A549 (cell line): ENCODE data around the gene ADGRD1. TPM values are rescaled to one million over a fixed set of nuclear protein-coding genes. Genes with fewer than 3 reads are reported as not detected.

ENCODE experiments used
- ATAC-seq, 2 experiments: fragments of 200-7000 bp in 1 of 2; fragments of >200 bp in 1 of 2; cut with Nextera tagmentation in 1 of 2; cut with Tn5 transposase in 1 of 2; 3 replicates each; pipeline versions ENCODE4 v1.8.0 to v1.9.1; 2018 to 2020; ENCODE audit warnings: mild to moderate bottlenecking in 1 of 2, moderate library complexity in 1 of 2
- CTCF ChIA-PET: fragments of 300-600 bp; sonication (Branson Sonifier 250); formaldehyde crosslinking; extraction: SDS; loops from one replicate; lab custom pipeline; 2021; ENCODE audit warnings: antibody characterized with exemption, inconsistent platforms; lab: Yijun Ruan, JAX
- POLR2A ChIA-PET: fragments of 350-600 bp; formaldehyde crosslinking; extraction: SDS; loops from one replicate; lab custom pipeline; 2021; ENCODE audit warnings: antibody characterized with exemption, inconsistent platforms; lab: Yijun Ruan, JAX
- DNase-seq, 2 experiments: peaks; one replicate each; pipeline versions ENCODE4 v3.0.0 to v3.0.0-alpha.2; 2011 to 2016; ENCODE audit warnings: low read depth in 1 of 2, low spot score in 1 of 2
- FAIRE-seq: peaks from 2 replicates; lab custom pipeline; 2011; peaks lifted over from hg19 to GRCh38; lab: Jason Lieb, UNC
- H3K27ac ChIP-seq, 2 experiments: fragments of >200 bp; sonication (Bioruptor Twin); formaldehyde crosslinking; 3 replicates each; pipeline ENCODE4 v1.5.1; 2016 to 2017
- H3K4me1 ChIP-seq: fragments of >200 bp; sonication (Bioruptor Twin); formaldehyde crosslinking; 3 replicates; pipeline ENCODE4 v1.6.1; 2016
- H3K4me2 ChIP-seq: fragments of >200 bp; sonication (Bioruptor Twin); formaldehyde crosslinking; 3 replicates; pipeline ENCODE4 v1.6.1; 2016
- H3K4me3 ChIP-seq: fragments of >200 bp; sonication (Bioruptor Twin); formaldehyde crosslinking; 3 replicates; pipeline ENCODE4 v1.5.1; 2016
- H3K9me3 ChIP-seq: fragments of >200 bp; sonication (Bioruptor Twin); formaldehyde crosslinking; 3 replicates; pipeline ENCODE4 v1.6.1; 2016
- CBX2 ChIP-seq: fragments of 200-600 bp; sonication (generic); IDR thresholded peaks from 2 replicates; pipeline ENCODE4 v1.6.1; 2016; ENCODE audit warnings: low read depth, mild to moderate bottlenecking, borderline replicate concordance
- CEBPB ChIP-seq, 2 experiments: fragments of >200 bp in 1 of 2; sonication (Bioruptor Twin) in 1 of 2; formaldehyde crosslinking in 1 of 2; IDR thresholded peaks; 2 replicates each; pipeline ENCODE4 v1.6.1; 2012 to 2016
- CHD4 ChIP-seq: fragments of 200-600 bp; sonication (generic); IDR thresholded peaks from 2 replicates; pipeline ENCODE4 v1.6.1; 2016; ENCODE audit warnings: antibody characterized with exemption, mild to moderate bottlenecking, borderline replicate concordance
- EP300 ChIP-seq, 2 experiments: fragments of >200 bp; sonication (Bioruptor Twin); formaldehyde crosslinking; IDR thresholded peaks; 2 replicates in 1 of 2; 3 replicates in 1 of 2; pipeline ENCODE4 v1.6.1; 2016 to 2017
- HOXB13 ChIP-seq: fragments of 250-450 bp; sonication (Bioruptor Pico); IDR thresholded peaks from 2 replicates; pipeline ENCODE4 v1.5.0; 2020; ENCODE audit warnings: low read depth, mild to moderate bottlenecking, moderate library complexity
- HOXB5 ChIP-seq: fragments of 250-450 bp; sonication (Bioruptor Pico); IDR thresholded peaks from 2 replicates; pipeline ENCODE4 v1.5.0; 2020; ENCODE audit warnings: mild to moderate bottlenecking, moderate library complexity
- JUN ChIP-seq, 2 experiments: fragments of >200 bp; sonication (Bioruptor Twin); formaldehyde crosslinking; IDR thresholded peaks; 2 replicates in 1 of 2; 3 replicates in 1 of 2; pipeline ENCODE4 v1.6.1; 2016 to 2017
- MAFK ChIP-seq: fragments of 450-650 bp; IDR thresholded peaks from 2 replicates; pipeline ENCODE4 v1.6.1; 2014; ENCODE audit not compliant: partially characterized antibody
- MAX ChIP-seq: IDR thresholded peaks from 2 replicates; pipeline ENCODE4 v1.6.1; 2012
- MYC ChIP-seq: IDR thresholded peaks from 2 replicates; pipeline ENCODE4 v1.6.1; 2012; ENCODE audit warnings: mild to moderate bottlenecking, inconsistent platforms, low read length, improper control_type of control experiment, borderline replicate concordance
- PHF8 ChIP-seq: fragments of 200-600 bp; sonication (generic); IDR thresholded peaks from 2 replicates; pipeline ENCODE4 v1.6.1; 2016; ENCODE audit warnings: low read depth, mild to moderate bottlenecking, antibody characterized with exemption, moderate library complexity, borderline replicate concordance
- RFX5 ChIP-seq: fragments of 450-650 bp; IDR thresholded peaks from 2 replicates; pipeline ENCODE4 v1.7.1; 2014; ENCODE audit warnings: antibody characterized with exemption, mild to moderate bottlenecking, moderate library complexity
- ZFP36 ChIP-seq: fragments of 450-650 bp; IDR thresholded peaks from 2 replicates; pipeline ENCODE4 v1.6.1; 2014; ENCODE audit warnings: borderline replicate concordance; ENCODE audit not compliant: partially characterized antibody
- ZNF302 ChIP-seq: fragments of 250-450 bp; sonication (Bioruptor Pico); IDR thresholded peaks from 2 replicates; pipeline ENCODE4 v1.9.0; 2021; ENCODE audit warnings: inconsistent platforms, mild to moderate bottlenecking, moderate library complexity
- whole genome bisulfite sequencing: methylation state at CpG from one replicate; pipeline ENCODE4 v1.1.6; 2017; ENCODE audit errors: missing lambda C conversion rate; 5-methylcytosine and 5-hydroxymethylcytosine counted together
- polyA plus RNA-seq, 4 experiments: library from polyadenylated mRNA; depleted of rRNA in 3 of 4; stranded (reverse); fragments of >200 nt; fragmentation: RNase III in 1 of 4; extraction: RNeasy Plus Mini Kit Qiagen cat#74134 plus additional on column Dnase treatment in 1 of 4; gene quantifications; 2 replicates in 3 of 4; 3 replicates in 1 of 4; pipeline ENCODE4 v1.2.3, GENCODE V29; 2011 to 2017
- TF ChIP-seq, protein P1 (sequence below): IDR thresholded peaks from 2 replicates; pipeline ENCODE4 v1.6.1; 2012; ENCODE audit warnings: low read depth, borderline replicate concordance
- TF ChIP-seq, protein P2 (sequence below): fragments of 150-350 bp; IDR thresholded peaks from 2 replicates; pipeline ENCODE4 v1.6.1; 2014; ENCODE audit warnings: low read depth, mild to moderate bottlenecking, low read length
- TF ChIP-seq, protein P3 (sequence below): fragments of >200 bp; sonication (Bioruptor Twin); formaldehyde crosslinking; IDR thresholded peaks from 2 replicates; pipeline ENCODE4 v1.6.1; 2016

ADGRD1 gene
- polyA plus RNA-seq, 2 of the 4 experiments (the other 2 are of a cell fraction), result 0.36 to 1.5 TPM

GRCh38 chr12:131041216-131041967, 87.7 kb downstream of the ADGRD1 start:
- no peak overlapping the region for H3K4me2 ChIP-seq
- TF ChIP-seq RFX5, result no peak
- CTCF ChIA-PET, result interaction anchor here (1.4 kb wide), 2 partner anchors 22 to 63 kb away, joined by 3 to 4 read pairs; no protein-coding TSS in a partner anchor
- H3K27ac ChIP-seq, result no peak overlapping the region
- 48% methylated on average over 20 of the region's 20 CpGs for WGBS
- DNase-seq (no peak), ATAC-seq (0 out of 6 replicates have a peak, but pooled peaks of 1 of the 2 experiments have one; percentile 17), FAIRE-seq (no peak)
- no peaks in the 10 kb centered on the region for H3K4me1 ChIP-seq
- POLR2A ChIA-PET, result no interaction called here
- no peak overlapping the region for H3K4me3 ChIP-seq
- no peaks in the 10 kb centered on the region for H3K9me3 ChIP-seq

DNA sequence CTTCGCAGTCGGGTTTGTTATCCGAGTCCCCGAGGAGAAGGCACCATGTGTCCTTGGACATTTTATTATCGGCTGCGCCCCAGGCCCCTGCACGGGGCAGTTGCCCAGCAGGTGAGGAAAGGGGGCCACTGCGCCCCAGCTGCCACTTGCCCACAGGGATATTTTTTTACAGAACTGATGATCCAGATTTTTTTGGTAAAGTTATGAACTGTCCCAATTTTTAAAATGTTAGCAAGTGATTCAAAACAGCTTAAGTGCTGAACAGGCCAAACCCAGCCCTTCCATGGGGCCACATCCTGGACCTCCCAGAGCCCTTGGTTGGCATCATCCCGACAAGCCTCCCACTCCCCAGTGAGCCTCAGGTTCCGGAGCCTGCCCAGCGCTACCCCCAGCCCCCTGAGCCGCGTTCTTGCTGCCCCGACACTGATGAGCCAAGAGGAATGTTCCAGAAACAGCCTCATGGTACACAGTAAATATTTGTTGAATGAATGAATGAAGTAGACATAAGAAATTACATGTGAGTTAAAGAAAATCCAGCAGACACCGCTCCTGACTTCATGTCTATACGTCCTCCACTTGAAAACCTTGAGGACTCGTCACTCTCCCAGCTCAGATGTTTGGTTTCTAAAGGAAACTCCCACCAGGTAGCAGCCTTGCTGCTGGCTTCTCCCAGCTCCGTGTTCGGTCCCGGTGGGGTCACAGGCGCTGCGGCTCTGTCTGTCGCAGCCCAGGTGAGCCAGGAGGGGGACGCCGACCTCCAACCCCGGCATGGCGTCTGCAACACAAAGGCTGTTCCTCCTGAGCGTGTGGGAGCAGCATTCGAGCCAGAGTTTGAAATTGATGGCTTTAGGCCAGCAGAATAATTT, 88.5 kb downstream of the ADGRD1 start:
- no peak for TF ChIP-seq MAX
- no peak for TF ChIP-seq HOXB13
- TF ChIP-seq HOXB5 (CRISPR knock-in tag), result no peak
- no peak for TF ChIP-seq PHF8
- TF ChIP-seq MAFK, result no peak
- no peak for TF ChIP-seq ZFP36
- no peak for TF ChIP-seq CHD4
- TF ChIP-seq EP300 (IDR thresholded peaks at IDR 0.05), result no peak
- TF ChIP-seq, protein P1, sequence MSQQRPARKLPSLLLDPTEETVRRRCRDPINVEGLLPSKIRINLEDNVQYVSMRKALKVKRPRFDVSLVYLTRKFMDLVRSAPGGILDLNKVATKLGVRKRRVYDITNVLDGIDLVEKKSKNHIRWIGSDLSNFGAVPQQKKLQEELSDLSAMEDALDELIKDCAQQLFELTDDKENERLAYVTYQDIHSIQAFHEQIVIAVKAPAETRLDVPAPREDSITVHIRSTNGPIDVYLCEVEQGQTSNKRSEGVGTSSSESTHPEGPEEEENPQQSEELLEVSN, result no peak
- TF ChIP-seq, protein P2, sequence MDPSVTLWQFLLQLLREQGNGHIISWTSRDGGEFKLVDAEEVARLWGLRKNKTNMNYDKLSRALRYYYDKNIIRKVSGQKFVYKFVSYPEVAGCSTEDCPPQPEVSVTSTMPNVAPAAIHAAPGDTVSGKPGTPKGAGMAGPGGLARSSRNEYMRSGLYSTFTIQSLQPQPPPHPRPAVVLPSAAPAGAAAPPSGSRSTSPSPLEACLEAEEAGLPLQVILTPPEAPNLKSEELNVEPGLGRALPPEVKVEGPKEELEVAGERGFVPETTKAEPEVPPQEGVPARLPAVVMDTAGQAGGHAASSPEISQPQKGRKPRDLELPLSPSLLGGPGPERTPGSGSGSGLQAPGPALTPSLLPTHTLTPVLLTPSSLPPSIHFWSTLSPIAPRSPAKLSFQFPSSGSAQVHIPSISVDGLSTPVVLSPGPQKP, result no peak
- TF ChIP-seq MYC, result no peak
- TF ChIP-seq ZNF302 (CRISPR knock-in tag), result no peak
- no peak for TF ChIP-seq CBX2
- TF ChIP-seq CEBPB (IDR thresholded peaks at IDR 0.05), result no peak
- no peaks in the 10 kb centered on the region for H3K9me3 ChIP-seq
- no peak overlapping the region for H3K4me2 ChIP-seq
- ChIA-PET CTCF (interaction anchor here (1.4 kb wide), 2 partner anchors 22 to 62 kb away, joined by 3 to 4 read pairs; no protein-coding TSS in a partner anchor), POLR2A (no interaction called here)
- no peak overlapping the region for H3K4me3 ChIP-seq
- no peak for FAIRE-seq
- H3K4me1 ChIP-seq, result no peaks in the 10 kb centered on the region
- 62% methylated on average over 29 of the region's 29 CpGs for WGBS
- no peak for DNase-seq
- H3K27ac ChIP-seq, result no peak overlapping the region
- ATAC-seq, result no peak

DNA sequence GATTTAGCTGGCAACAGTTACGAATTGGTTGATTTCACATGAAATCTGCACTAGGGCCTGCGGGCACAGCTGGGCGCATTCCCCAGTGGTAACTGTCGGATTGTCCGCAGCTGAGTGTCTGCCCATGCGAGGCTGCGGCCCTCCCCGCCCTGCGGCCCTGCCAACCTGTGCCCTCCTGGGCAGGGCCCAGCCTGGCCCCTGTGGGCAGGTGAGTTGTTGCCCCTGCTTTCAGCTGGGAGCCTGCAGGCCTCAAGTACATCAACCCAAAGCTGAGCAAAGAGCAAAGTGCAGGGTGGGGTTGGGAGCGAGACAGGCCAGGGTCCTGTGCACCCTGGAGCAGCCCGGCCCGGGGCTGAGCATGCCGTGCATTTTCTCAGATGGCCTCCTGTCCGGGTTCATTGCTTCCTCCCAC, 89.1 kb downstream of the ADGRD1 start:
- WGBS, result 80% methylated on average over 9 of the region's 14 CpGs
- H3K4me3 ChIP-seq, result no peak overlapping the region
- TF ChIP-seq, protein P3, sequence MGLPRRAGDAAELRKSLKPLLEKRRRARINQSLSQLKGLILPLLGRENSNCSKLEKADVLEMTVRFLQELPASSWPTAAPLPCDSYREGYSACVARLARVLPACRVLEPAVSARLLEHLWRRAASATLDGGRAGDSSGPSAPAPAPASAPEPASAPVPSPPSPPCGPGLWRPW, result no peak
- TF ChIP-seq JUN (IDR thresholded peaks at IDR 0.05), result no peak
- TF ChIP-seq, all 56 proteins: peak for 0
- Histone ChIP-seq H3K4me1 (no peaks in the 10 kb centered on the region), H3K4me2 (no peak overlapping the region), H3K9me3 (no peaks in the 10 kb centered on the region), H3K27ac (no peak overlapping the region)
- CTCF ChIA-PET, result no interaction called here
- ATAC-seq (no peak), FAIRE-seq (no peak), DNase-seq (no peak)
- POLR2A ChIA-PET, result no interaction called here
